B cell (primary cell): ENCODE data around the gene EPB41L2. TPM values are rescaled to one million over a fixed set of nuclear protein-coding genes. Genes with fewer than 3 reads are reported as not detected.

Experiments used
- ATAC-seq: fragments of 200-7000 bp; cut with Tn5 transposase; one replicate; pipeline ENCODE4 v1.10.0; 2021; ENCODE audit warnings: low read depth, mild to moderate bottlenecking, moderate number of reproducible peaks, moderate library complexity
- CTCF ChIA-PET: fragments of 350-600 bp; sonication (Branson Sonifier 250); formaldehyde crosslinking; loops from one replicate; lab custom pipeline; 2021; ENCODE audit warnings: antibody characterized with exemption, inconsistent platforms; lab: Charles Lee
- POLR2A ChIA-PET: fragments of 350-600 bp; sonication (Branson Sonifier 250); formaldehyde crosslinking; loops from one replicate; lab custom pipeline; 2021; ENCODE audit warnings: antibody characterized with exemption; lab: Charles Lee
- DNase-seq: peaks from one replicate; pipeline ENCODE4 v3.0.0; 2013
- H2AFZ ChIP-seq: 2 replicates; pipeline ENCODE4 v1.6.1; 2012; ENCODE audit warnings: mild to moderate bottlenecking, low read depth, low read length; ENCODE audit not compliant: insufficient read depth, poor library complexity, severe bottlenecking
- H3K27ac ChIP-seq, 2 donors: 1 replicate in 1 of 2; 2 replicates in 1 of 2; pipeline ENCODE4 v1.5.1; 2012 to 2013; ENCODE audit warnings: low read length in 2 of 2, mild to moderate bottlenecking in 2 of 2, moderate library complexity in 1 of 2
- H3K27me3 ChIP-seq, 4 experiments: fragments of 200-600 bp in 1 of 4; sonication (generic) in 1 of 4; replicated peaks in 1 of 4; 1 replicate in 2 of 4; 2 replicates in 2 of 4; pipeline versions ENCODE4 v1.6.1 to v1.7.0; 2013 to 2016; ENCODE audit warnings: low read length in 3 of 4, mild to moderate bottlenecking in 2 of 4, mixed read lengths in 1 of 4, moderate library complexity in 1 of 4; ENCODE audit not compliant: insufficient read depth in 4 of 4, control insufficient read depth in 3 of 4; ENCODE audit errors: control extremely low read depth in 1 of 4
- H3K36me3 ChIP-seq, 2 experiments: replicated peaks in 1 of 2; 1 replicate in 1 of 2; 2 replicates in 1 of 2; pipeline versions ENCODE4 v1.6.1 to v1.7.1; 2013; ENCODE audit warnings: low read length in 1 of 2; ENCODE audit not compliant: insufficient read depth in 2 of 2, control insufficient read depth in 1 of 2; ENCODE audit errors: control extremely low read depth in 1 of 2, extremely low read depth in 1 of 2
- H3K4me1 ChIP-seq, 2 donors: fragments of 200-600 bp in 1 of 2; sonication (generic) in 1 of 2; 1 replicate in 1 of 2; 2 replicates in 1 of 2; pipeline versions ENCODE4 v1.5.1 to v1.6.1; 2013 to 2017; ENCODE audit warnings: low read length in 2 of 2; ENCODE audit not compliant: control insufficient read depth in 2 of 2, insufficient read depth in 2 of 2
- H3K4me2 ChIP-seq: replicated peaks from 2 replicates; pipeline ENCODE3; 2012; ENCODE audit warnings: mild to moderate bottlenecking, low read depth, low read length; ENCODE audit not compliant: poor library complexity, severe bottlenecking
- H3K4me3 ChIP-seq, 5 experiments: fragments of 200-600 bp in 1 of 5; sonication (generic) in 1 of 5; 1 replicate in 3 of 5; 2 replicates in 2 of 5; pipeline versions ENCODE4 v1.5.1 to v1.7.0; 2011 to 2016; ENCODE audit warnings: low read length in 4 of 5, mild to moderate bottlenecking in 4 of 5, low read depth in 2 of 5, control low read depth in 1 of 5, moderate library complexity in 1 of 5; ENCODE audit not compliant: insufficient read depth in 1 of 5; ENCODE audit errors: control extremely low read depth in 1 of 5, extremely low read depth in 1 of 5
- H3K79me2 ChIP-seq: fragments of 200-600 bp; sonication (generic); one replicate; pipeline ENCODE4 v1.6.0; 2016; ENCODE audit warnings: low read length; ENCODE audit not compliant: control insufficient read depth, insufficient read depth
- H3K9ac ChIP-seq: fragments of 200-600 bp; sonication (generic); 2 replicates; pipeline ENCODE4 v1.6.1; 2017; ENCODE audit warnings: mild to moderate bottlenecking, low read length, moderate library complexity
- H3K9me3 ChIP-seq, 3 donors: one replicate each; pipeline versions ENCODE4 v1.6.1 to v1.7.1; 2013; ENCODE audit warnings: low read length in 2 of 3; ENCODE audit not compliant: control insufficient read depth in 2 of 3, insufficient read depth in 1 of 3; ENCODE audit errors: control extremely low read depth in 1 of 3
- H4K20me1 ChIP-seq: 2 replicates; pipeline ENCODE4 v1.6.0; 2012; ENCODE audit warnings: mild to moderate bottlenecking, low read length; ENCODE audit not compliant: insufficient read depth, control insufficient read depth, poor library complexity, severe bottlenecking
- H3K27ac Mint-ChIP-seq: one replicate; pipeline ENCODE4 v1.8.0; 2021; ENCODE audit warnings: mixed read lengths
- H3K27me3 Mint-ChIP-seq: one replicate; pipeline ENCODE4 v1.8.0; 2021; ENCODE audit warnings: mixed read lengths
- H3K4me1 Mint-ChIP-seq: one replicate; pipeline ENCODE4 v1.8.0; 2021; ENCODE audit warnings: mixed read lengths
- H3K4me3 Mint-ChIP-seq: one replicate; pipeline ENCODE4 v1.8.0; 2021; ENCODE audit warnings: mixed read lengths
- H3K9me3 Mint-ChIP-seq: one replicate; pipeline ENCODE4 v1.8.0; 2022; ENCODE audit warnings: mixed read lengths; ENCODE audit not compliant: insufficient read depth
- EZH2 ChIP-seq: IDR thresholded peaks from 2 replicates; pipeline ENCODE4 v1.6.1; 2012; ENCODE audit warnings: borderline replicate concordance, low read depth, mild to moderate bottlenecking, moderate library complexity, low read length; ENCODE audit not compliant: insufficient read depth, poor library complexity, severe bottlenecking
- WGBS: methylation state at CpG from one replicate; pipeline ENCODE4 v1.1.5; 2013; ENCODE audit warnings: missing lambda C conversion rate; ENCODE audit not compliant: insufficient coverage; 5-methylcytosine and 5-hydroxymethylcytosine counted together
- intact Hi-C: fragments of 100-400 bp; cut with micrococcal nuclease; formaldehyde crosslinking; loops from one replicate; pipeline ENCODE4 v1.10.0; 2022
- polyA plus RNA-seq: library from polyadenylated mRNA; depleted of rRNA; stranded (reverse); fragments of >200 nt; gene quantifications from 2 replicates; pipeline ENCODE4 v1.2.3, GENCODE V29; 2012
- total RNA-seq, 2 donors: library from RNA; stranded (reverse); fragments of 120-200 nt in 1 of 2; gene quantifications; 1 replicate in 1 of 2; 2 replicates in 1 of 2; pipeline versions ENCODE4 v1.2.3 to v1.2.4, GENCODE V29; 2013 to 2022
- TF ChIP-seq, protein P1 (sequence below): fragments of 200-600 bp; IDR thresholded peaks from one replicate; pipeline ENCODE4 v1.8.0; 2022; ENCODE audit warnings: antibody characterized with exemption, mild to moderate bottlenecking

Gene EPB41L2
- total and polyA plus RNA-seq, 2 donors (not counting 1 experiment from before 2014, with no cell fraction given) = 17.8 to 61.0 TPM

DNA sequence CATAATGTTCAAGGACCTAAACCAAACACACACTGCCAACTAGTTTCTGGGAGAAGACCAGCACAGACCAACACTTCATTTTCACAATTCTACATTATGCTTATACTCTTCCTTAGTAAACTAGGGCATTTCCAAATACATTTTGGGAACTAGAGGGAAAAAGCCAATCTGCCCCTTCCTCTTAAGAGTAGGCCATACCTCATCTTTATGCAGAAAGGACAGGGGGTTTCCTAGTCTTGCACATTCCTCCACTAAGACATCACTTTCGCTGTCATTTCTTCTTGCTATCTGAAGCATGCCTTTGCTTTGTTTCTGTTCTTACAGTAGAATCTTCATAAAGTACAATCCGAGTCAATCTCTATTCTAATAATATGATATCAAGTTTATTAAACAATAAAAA, 130.1 kb downstream of the EPB41L2 start:
- no peak overlapping the region for H3K4me2 ChIP-seq
- no peaks in the 10 kb centered on the region for H3K27me3 Mint-ChIP-seq
- H3K27ac ChIP-seq = no peak overlapping the region
- DNase-seq = no peak
- CTCF ChIA-PET = no interaction called here
- H3K9ac ChIP-seq = no peak overlapping the region
- H3K4me3 ChIP-seq = no peak overlapping the region
- no peak overlapping the region for H3K27ac Mint-ChIP-seq
- H4K20me1 ChIP-seq = no peaks in the 10 kb centered on the region
- POLR2A ChIA-PET = no interaction called here
- TF ChIP-seq, protein P1, sequence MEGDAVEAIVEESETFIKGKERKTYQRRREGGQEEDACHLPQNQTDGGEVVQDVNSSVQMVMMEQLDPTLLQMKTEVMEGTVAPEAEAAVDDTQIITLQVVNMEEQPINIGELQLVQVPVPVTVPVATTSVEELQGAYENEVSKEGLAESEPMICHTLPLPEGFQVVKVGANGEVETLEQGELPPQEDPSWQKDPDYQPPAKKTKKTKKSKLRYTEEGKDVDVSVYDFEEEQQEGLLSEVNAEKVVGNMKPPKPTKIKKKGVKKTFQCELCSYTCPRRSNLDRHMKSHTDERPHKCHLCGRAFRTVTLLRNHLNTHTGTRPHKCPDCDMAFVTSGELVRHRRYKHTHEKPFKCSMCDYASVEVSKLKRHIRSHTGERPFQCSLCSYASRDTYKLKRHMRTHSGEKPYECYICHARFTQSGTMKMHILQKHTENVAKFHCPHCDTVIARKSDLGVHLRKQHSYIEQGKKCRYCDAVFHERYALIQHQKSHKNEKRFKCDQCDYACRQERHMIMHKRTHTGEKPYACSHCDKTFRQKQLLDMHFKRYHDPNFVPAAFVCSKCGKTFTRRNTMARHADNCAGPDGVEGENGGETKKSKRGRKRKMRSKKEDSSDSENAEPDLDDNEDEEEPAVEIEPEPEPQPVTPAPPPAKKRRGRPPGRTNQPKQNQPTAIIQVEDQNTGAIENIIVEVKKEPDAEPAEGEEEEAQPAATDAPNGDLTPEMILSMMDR = no peak
- TF ChIP-seq EZH2 = no peak
- no peak for ATAC-seq
- peaks cover 0 to 2% of the 10 kb centered on the region in 2 experiments for H3K36me3 ChIP-seq
- H2AFZ ChIP-seq = no peak overlapping the region
- no peaks in the 10 kb centered on the region for H3K4me1 ChIP-seq
- intact Hi-C loops = no loop called here
- no peak overlapping the region for H3K4me3 Mint-ChIP-seq
- H3K79me2 ChIP-seq = peaks cover 5% of the 10 kb centered on the region
- no peaks in the 10 kb centered on the region for H3K27me3 ChIP-seq
- WGBS = no CpG with 5 or more reads among the region's 2 CpGs
- peaks cover 0 to 1% (median 0%) of the 10 kb centered on the region in 3 donors for H3K9me3 ChIP-seq
- no peaks in the 10 kb centered on the region for H3K4me1 Mint-ChIP-seq
- no peaks in the 10 kb centered on the region for H3K9me3 Mint-ChIP-seq

DNA sequence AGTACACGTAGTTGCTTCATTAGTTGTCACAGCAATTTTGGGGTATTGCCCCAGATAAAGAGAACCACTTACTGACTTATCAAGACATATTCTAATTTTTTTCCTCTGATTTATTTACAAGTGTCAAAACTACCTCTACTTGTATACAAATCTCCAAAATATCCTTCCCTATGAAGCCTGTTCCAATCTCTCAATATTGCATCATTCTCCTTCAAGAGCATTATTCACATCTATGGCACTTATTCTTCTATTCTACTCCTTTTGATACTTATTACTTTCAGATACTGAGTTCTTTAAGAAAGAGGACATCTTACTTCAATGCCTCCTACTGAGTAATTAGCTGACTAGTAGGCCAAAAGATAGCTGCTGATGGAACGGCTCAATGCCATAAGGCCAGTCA, 130.6 kb downstream of the EPB41L2 start:
- intact Hi-C loops = no loop called here
- Histone ChIP-seq H2AFZ (no peak overlapping the region), H3K9ac (no peak overlapping the region)

More for the DNA sequence above, 130.6 kb downstream of the EPB41L2 start:
- no peaks in the 10 kb centered on the region for H4K20me1 ChIP-seq
- H3K9me3 Mint-ChIP-seq = no peaks in the 10 kb centered on the region
- ChIA-PET CTCF (no interaction called here), POLR2A (no interaction called here)
- H3K4me2 ChIP-seq = no peak overlapping the region
- H3K27ac Mint-ChIP-seq = no peak overlapping the region
- no peak for DNase-seq
- H3K4me3 ChIP-seq = no peak overlapping the region
- no peaks in the 10 kb centered on the region for H3K27me3 Mint-ChIP-seq
- H3K4me1 ChIP-seq = no peaks in the 10 kb centered on the region
- H3K4me1 Mint-ChIP-seq = no peaks in the 10 kb centered on the region
- H3K27me3 ChIP-seq = no peaks in the 10 kb centered on the region
- no peak overlapping the region for H3K4me3 Mint-ChIP-seq
- H3K9me3 ChIP-seq = peaks cover 0 to 1% (median 0%) of the 10 kb centered on the region in 3 donors
- H3K79me2 ChIP-seq = peaks cover 5% of the 10 kb centered on the region
- peaks cover 0 to 2% of the 10 kb centered on the region in 2 experiments for H3K36me3 ChIP-seq
- whole genome bisulfite sequencing = 100% methylated on average over 2 of the region's 2 CpGs
- TF ChIP-seq EZH2 = no peak
- TF ChIP-seq, protein P1 = no peak
- H3K27ac ChIP-seq = no peak overlapping the region
- ATAC-seq = no peak
